ENCODE measurements around the gene DAGLB. TPM values are rescaled to one million over a fixed set of nuclear protein-coding genes. Genes with fewer than 3 reads are reported as not detected.

The DAGLB gene
- total RNA-seq, 4 donors from 2014 or later = 12.6 to 25.8 (median 18.0) TPM

DNA sequence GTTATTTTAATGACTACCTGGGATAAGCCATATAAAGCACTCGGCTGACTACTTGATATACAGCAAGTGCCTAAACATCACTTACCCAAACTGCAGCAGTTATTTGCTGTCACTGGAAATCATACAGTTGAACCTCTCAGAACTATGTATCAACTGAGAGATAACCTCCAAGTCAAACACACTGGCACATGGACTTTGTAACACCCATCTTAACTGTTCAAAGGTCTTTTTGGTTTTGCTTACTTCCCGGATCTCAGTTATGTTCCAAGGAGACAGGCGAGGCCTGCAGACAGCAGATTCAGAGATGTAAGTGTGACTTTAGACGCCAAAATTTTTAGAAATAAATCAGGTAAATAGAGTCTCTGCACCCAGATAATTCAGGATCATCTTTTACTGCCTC is 34.6 kb upstream of the DAGLB start:
- no peaks in the 10 kb centered on the region for H3K36me3 ChIP-seq
- WGBS, 2 donors = 44 to 51% methylated on average over 4 of the region's 4 CpGs
- H3K4me1 ChIP-seq = peaks cover 0 to 63% (median 18%) of the 10 kb centered on the region in 4 donors
- no peaks in the 10 kb centered on the region for H3K27me3 ChIP-seq
- no peaks in the 10 kb centered on the region for H3K9me3 ChIP-seq
- no peak for DNase-seq (ENCODE audit: low spot score in 2 of 2)
- peak overlapping the region in 2 of 4 donors; percentile 92 to 96 for H3K4me3 ChIP-seq
- peak overlapping the region in 1 of 4 donors; percentile 95 for H3K27ac ChIP-seq
- TF ChIP-seq, protein P1, sequence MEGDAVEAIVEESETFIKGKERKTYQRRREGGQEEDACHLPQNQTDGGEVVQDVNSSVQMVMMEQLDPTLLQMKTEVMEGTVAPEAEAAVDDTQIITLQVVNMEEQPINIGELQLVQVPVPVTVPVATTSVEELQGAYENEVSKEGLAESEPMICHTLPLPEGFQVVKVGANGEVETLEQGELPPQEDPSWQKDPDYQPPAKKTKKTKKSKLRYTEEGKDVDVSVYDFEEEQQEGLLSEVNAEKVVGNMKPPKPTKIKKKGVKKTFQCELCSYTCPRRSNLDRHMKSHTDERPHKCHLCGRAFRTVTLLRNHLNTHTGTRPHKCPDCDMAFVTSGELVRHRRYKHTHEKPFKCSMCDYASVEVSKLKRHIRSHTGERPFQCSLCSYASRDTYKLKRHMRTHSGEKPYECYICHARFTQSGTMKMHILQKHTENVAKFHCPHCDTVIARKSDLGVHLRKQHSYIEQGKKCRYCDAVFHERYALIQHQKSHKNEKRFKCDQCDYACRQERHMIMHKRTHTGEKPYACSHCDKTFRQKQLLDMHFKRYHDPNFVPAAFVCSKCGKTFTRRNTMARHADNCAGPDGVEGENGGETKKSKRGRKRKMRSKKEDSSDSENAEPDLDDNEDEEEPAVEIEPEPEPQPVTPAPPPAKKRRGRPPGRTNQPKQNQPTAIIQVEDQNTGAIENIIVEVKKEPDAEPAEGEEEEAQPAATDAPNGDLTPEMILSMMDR (IDR thresholded peaks at IDR 0.05) = no peak
- TF ChIP-seq POLR2A (IDR thresholded peaks at IDR 0.05) (no peak), EP300 (IDR thresholded peaks at IDR 0.05) (no peak)

GRCh38 chr7:6481445-6481844 is 33.7 kb upstream of the DAGLB start:
- H3K4me3 ChIP-seq = no peak overlapping the region
- H3K36me3 ChIP-seq = no peaks in the 10 kb centered on the region
- no peaks in the 10 kb centered on the region for H3K9me3 ChIP-seq
- no peaks in the 10 kb centered on the region for H3K27me3 ChIP-seq
- WGBS, 2 donors = 69 to 71% methylated on average over 6 of the region's 6 CpGs
- peaks cover 0 to 71% (median 20%) of the 10 kb centered on the region in 4 donors for H3K4me1 ChIP-seq
- peak overlapping the region in 1 of 4 donors; percentile 22 for H3K27ac ChIP-seq
- TF ChIP-seq EP300 (IDR thresholded peaks at IDR 0.05) = no peak
- TF ChIP-seq, protein P1 (IDR thresholded peaks at IDR 0.05) = no peak
- TF ChIP-seq POLR2A (IDR thresholded peaks at IDR 0.05) = no peak
- no peak for DNase-seq (ENCODE audit: low spot score in 2 of 2)

DNA sequence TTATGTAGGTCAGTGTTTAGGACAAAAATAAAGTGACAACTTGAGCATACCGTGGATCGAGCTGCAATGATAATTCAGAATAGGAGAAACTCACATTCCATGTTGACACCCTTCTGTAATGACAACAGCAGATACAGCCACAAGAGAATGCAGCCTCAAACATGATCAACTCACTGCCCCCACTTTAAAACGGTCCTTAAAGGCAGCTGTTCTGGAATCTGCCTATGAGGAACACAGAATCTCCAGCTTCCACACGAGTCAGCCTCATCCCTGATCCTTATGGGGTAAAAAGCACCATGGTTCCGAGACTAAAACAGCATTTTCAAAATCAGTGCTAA is 32.5 kb upstream of the DAGLB start:
- peaks cover 0 to 79% (median 20%) of the 10 kb centered on the region in 4 donors for H3K4me1 ChIP-seq
- DNase-seq (ENCODE audit: low spot score in 2 of 2) = no peak
- H3K9me3 ChIP-seq = no peaks in the 10 kb centered on the region
- no peak overlapping the region for H3K4me3 ChIP-seq
- TF ChIP-seq, protein P1 (IDR thresholded peaks at IDR 0.05) = no peak
- no peak for TF ChIP-seq POLR2A (IDR thresholded peaks at IDR 0.05)
- TF ChIP-seq EP300 (IDR thresholded peaks at IDR 0.05) = no peak
- WGBS, 2 donors = 36% methylated on average over 5 of the region's 5 CpGs
- H3K27me3 ChIP-seq = no peaks in the 10 kb centered on the region
- H3K27ac ChIP-seq = peak overlapping the region in 2 of 4 donors; percentile 15 to 56
- no peaks in the 10 kb centered on the region for H3K36me3 ChIP-seq

DNA sequence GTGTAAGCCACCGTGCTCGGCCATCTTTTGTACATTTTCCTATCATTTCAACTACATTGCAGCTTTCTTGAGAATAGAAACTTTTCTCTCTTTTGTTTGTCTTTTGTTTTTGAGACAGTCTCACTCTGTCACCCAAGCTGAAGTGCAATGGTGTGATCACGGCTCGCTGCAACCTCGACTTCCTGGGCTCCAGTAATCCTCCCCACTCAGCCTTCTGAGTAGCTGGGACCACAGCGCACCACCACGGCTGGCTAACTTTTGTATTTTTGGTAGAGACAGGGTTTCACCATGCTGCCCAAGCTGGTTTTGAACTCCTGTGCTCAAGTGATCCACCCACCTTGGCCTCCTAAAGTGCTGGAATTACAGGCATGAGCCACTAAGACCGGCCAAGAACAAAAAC is 31.3 kb upstream of the DAGLB start:
- H3K4me3 ChIP-seq = no peak overlapping the region
- peaks cover 0 to 8% (median 0%) of the 10 kb centered on the region in 3 donors for H3K36me3 ChIP-seq
- peaks cover 0 to 81% (median 20%) of the 10 kb centered on the region in 4 donors for H3K4me1 ChIP-seq
- DNase-seq (ENCODE audit: low spot score in 2 of 2) = no peak
- TF ChIP-seq POLR2A (IDR thresholded peaks at IDR 0.05) (no peak), EP300 (IDR thresholded peaks at IDR 0.05) (no peak)
- TF ChIP-seq, protein P1 (IDR thresholded peaks at IDR 0.05) = no peak
- peak overlapping the region in 1 of 4 donors; percentile 7 for H3K27ac ChIP-seq
- WGBS, 2 donors = 83 to 88% methylated on average over 8 of the region's 8 CpGs
- H3K9me3 ChIP-seq = no peaks in the 10 kb centered on the region
- no peaks in the 10 kb centered on the region for H3K27me3 ChIP-seq

DNA sequence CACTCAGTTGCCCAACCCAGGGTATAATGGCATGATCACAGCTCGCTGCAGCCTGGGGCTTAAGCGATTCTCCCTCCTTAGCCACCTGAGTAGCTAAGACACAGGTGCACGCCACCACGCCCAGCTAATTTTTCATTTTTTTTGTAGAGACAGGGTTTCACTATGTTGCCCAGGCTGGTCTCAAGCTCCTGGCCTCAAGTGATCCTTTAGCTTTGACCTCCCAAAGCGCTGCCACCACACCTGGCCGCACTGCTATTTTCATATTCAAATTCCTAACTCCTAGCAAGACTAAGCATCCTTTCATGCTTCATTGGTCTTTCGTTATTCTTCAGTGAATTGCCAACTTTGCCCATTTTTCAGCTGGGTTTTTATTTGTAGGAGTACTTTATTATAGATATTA is 30.4 kb upstream of the DAGLB start:
- Histone ChIP-seq H3K27ac (no peak overlapping the region), H3K4me3 (no peak overlapping the region), H3K9me3 (no peaks in the 10 kb centered on the region), H3K27me3 (no peaks in the 10 kb centered on the region), H3K4me1 (peaks cover 0 to 81% (median 20%) of the 10 kb centered on the region in 4 donors), H3K36me3 (peaks cover 0 to 15% (median 0%) of the 10 kb centered on the region in 3 donors)
- TF ChIP-seq EP300 (IDR thresholded peaks at IDR 0.05) (no peak), POLR2A (IDR thresholded peaks at IDR 0.05) (no peak)
- TF ChIP-seq, protein P1 (IDR thresholded peaks at IDR 0.05) = no peak
- DNase-seq (ENCODE audit: low spot score in 2 of 2) = no peak
- 94% methylated on average over 7 of the region's 7 CpGs for whole genome bisulfite sequencing, 2 donors

Data from tibial nerve (tissue), 4 donors.